Immature natural killer cell (primary cell): Measurements from ENCODE around the gene LCLAT1. TPM values are rescaled to one million over a fixed set of nuclear protein-coding genes. Genes with fewer than 3 reads are reported as not detected.

ENCODE experiments used
- DNase-seq, 3 donors: peaks; one replicate each; pipeline ENCODE4 v3.0.0; 2022; ENCODE audit warnings: mixed read lengths in 1 of 3
- H3K27ac Mint-ChIP-seq, 6 donors: one replicate each; pipeline ENCODE4 v1.8.0; 2020; ENCODE audit warnings: mixed read lengths in 6 of 6, mild to moderate bottlenecking in 5 of 6, inconsistent platforms in 4 of 6, moderate library complexity in 3 of 6
- H3K27me3 Mint-ChIP-seq, 3 donors: one replicate each; pipeline ENCODE4 v1.8.0; 2020 to 2021; ENCODE audit warnings: low read depth in 3 of 3, mild to moderate bottlenecking in 3 of 3, mixed read lengths in 3 of 3, moderate library complexity in 3 of 3, inconsistent platforms in 1 of 3
- H3K36me3 Mint-ChIP-seq, 3 donors: one replicate each; pipeline ENCODE4 v1.8.0; 2020; ENCODE audit warnings: mixed read lengths in 3 of 3, inconsistent platforms in 2 of 3, mild to moderate bottlenecking in 2 of 3
- H3K4me1 Mint-ChIP-seq, 2 donors: one replicate each; pipeline ENCODE4 v1.8.0; 2020; ENCODE audit warnings: inconsistent platforms in 2 of 2, mild to moderate bottlenecking in 2 of 2, mixed read lengths in 2 of 2, moderate library complexity in 1 of 2
- H3K4me3 Mint-ChIP-seq, 5 donors: one replicate each; pipeline ENCODE4 v1.8.0; 2020; ENCODE audit warnings: mild to moderate bottlenecking in 5 of 5, mixed read lengths in 5 of 5, inconsistent platforms in 3 of 5, moderate library complexity in 3 of 5
- H3K9me3 Mint-ChIP-seq, 6 donors: one replicate each; pipeline ENCODE4 v1.8.0; 2020; ENCODE audit warnings: mild to moderate bottlenecking in 6 of 6, mixed read lengths in 6 of 6, inconsistent platforms in 4 of 6, moderate library complexity in 3 of 6
- polyA plus RNA-seq, 3 donors: library from polyadenylated mRNA; unstranded; fragments of 300-500 nt; fragmentation: Illumina TruSeq; gene quantifications; one replicate each; pipeline ENCODE4 v1.2.3, GENCODE V29; 2021

LCLAT1 gene
- polyA plus RNA-seq, 3 donors from 2014 or later = 4.7 to 13.5 (median 5.4) TPM

GRCh38 chr2:30412684-30413570 is 34.1 kb upstream of the LCLAT1 start:
- H3K27me3 Mint-ChIP-seq = peaks cover 0 to 2% (median 1%) of the 10 kb centered on the region in 3 donors
- no peaks in the 10 kb centered on the region for H3K36me3 Mint-ChIP-seq
- no peak overlapping the region for H3K4me3 Mint-ChIP-seq
- no peaks in the 10 kb centered on the region for H3K4me1 Mint-ChIP-seq
- no peaks in the 10 kb centered on the region for H3K9me3 Mint-ChIP-seq
- DNase-seq = no peak
- peak overlapping the region in 1 of 6 donors; percentile 59 for H3K27ac Mint-ChIP-seq

- Mint-ChIP-seq H3K4me1 (no peaks in the 10 kb centered on the region), H3K27me3 (peaks cover 0 to 1% (median 1%) of the 10 kb centered on the region in 3 donors), H3K4me3 (no peak overlapping the region), H3K9me3 (no peaks in the 10 kb centered on the region), H3K27ac (peak overlapping the region in 1 of 6 donors; percentile 5), H3K36me3 (no peaks in the 10 kb centered on the region)
- DNase-seq = no peak
These were observed 32.1 kb upstream of the LCLAT1 start for GRCh38 chr2:30414961-30415360.

GRCh38 chr2:30417253-30417652 is 29.8 kb upstream of the LCLAT1 start:
- Mint-ChIP-seq H3K27me3 (peaks cover 1 to 6% (median 2%) of the 10 kb centered on the region in 3 donors), H3K9me3 (no peaks in the 10 kb centered on the region), H3K4me3 (no peak overlapping the region), H3K36me3 (no peaks in the 10 kb centered on the region), H3K27ac (peak overlapping the region in 2 of 6 donors; percentile 44 to 74), H3K4me1 (peaks cover 16 to 18% of the 10 kb centered on the region in 2 donors)
- no peak for DNase-seq

- Mint-ChIP-seq H3K27me3 (peaks cover 1 to 10% (median 7%) of the 10 kb centered on the region in 3 donors), H3K9me3 (no peaks in the 10 kb centered on the region), H3K36me3 (no peaks in the 10 kb centered on the region), H3K27ac (peak overlapping the region; percentile 89 to 98 (median 95)), H3K4me3 (peak overlapping the region; percentile 21 to 79 (median 68)), H3K4me1 (peaks cover 34% of the 10 kb centered on the region in 2 donors)
- no peak for DNase-seq
These were observed 25.9 kb upstream of the LCLAT1 start for GRCh38 chr2:30421026-30421603.

GRCh38 chr2:30421604-30422443 is 25.2 kb upstream of the LCLAT1 start:
- peak overlapping the region; percentile 21 to 79 (median 68) for H3K4me3 Mint-ChIP-seq
- H3K4me1 Mint-ChIP-seq = peaks cover 39 to 40% of the 10 kb centered on the region in 2 donors
- peaks cover 1 to 10% (median 7%) of the 10 kb centered on the region in 3 donors for H3K27me3 Mint-ChIP-seq
- no peaks in the 10 kb centered on the region for H3K36me3 Mint-ChIP-seq
- H3K9me3 Mint-ChIP-seq = no peaks in the 10 kb centered on the region
- DNase-seq = peak in 1 of 3 donors; percentile 6
- H3K27ac Mint-ChIP-seq = peak overlapping the region; percentile 89 to 98 (median 95)

- Mint-ChIP-seq H3K4me1 (peaks cover 45 to 46% of the 10 kb centered on the region in 2 donors), H3K36me3 (no peaks in the 10 kb centered on the region), H3K27ac (peak overlapping the region; percentile 89 to 98 (median 95)), H3K9me3 (no peaks in the 10 kb centered on the region), H3K27me3 (peaks cover 0 to 10% (median 7%) of the 10 kb centered on the region in 3 donors), H3K4me3 (peak overlapping the region; percentile 21 to 79 (median 68))
- DNase-seq = peak; percentile 85 to 90 (median 88)
These were observed 24.5 kb upstream of the LCLAT1 start for GRCh38 chr2:30422444-30423040.

- H3K27me3 Mint-ChIP-seq = peaks cover 0 to 10% (median 7%) of the 10 kb centered on the region in 3 donors
- peaks cover 62 to 63% of the 10 kb centered on the region in 2 donors for H3K4me1 Mint-ChIP-seq
- H3K4me3 Mint-ChIP-seq = no peak overlapping the region
- no peak for DNase-seq
- H3K9me3 Mint-ChIP-seq = no peaks in the 10 kb centered on the region
- H3K36me3 Mint-ChIP-seq = no peaks in the 10 kb centered on the region
- H3K27ac Mint-ChIP-seq = peak overlapping the region; percentile 13 to 95 (median 77)
These were observed 22.8 kb upstream of the LCLAT1 start for GRCh38 chr2:30424231-30424630.

GRCh38 chr2:30425326-30425725 is 21.7 kb upstream of the LCLAT1 start:
- Mint-ChIP-seq H3K4me1 (peaks cover 64 to 74% of the 10 kb centered on the region in 2 donors), H3K27me3 (peaks cover 0 to 10% (median 7%) of the 10 kb centered on the region in 3 donors), H3K27ac (peak overlapping the region in 4 of 6 donors; percentile 27 to 95 (median 77))

GRCh38 chr2:30427606-30428347 is 19.3 kb upstream of the LCLAT1 start:
- Mint-ChIP-seq H3K4me3 (peak overlapping the region in 1 of 5 donors; percentile 66), H3K27me3 (peaks cover 0 to 4% (median 0%) of the 10 kb centered on the region in 3 donors), H3K27ac (peak overlapping the region in 5 of 6 donors; percentile 87 to 97 (median 94)), H3K4me1 (peaks cover 45 to 52% of the 10 kb centered on the region in 2 donors), H3K36me3 (no peaks in the 10 kb centered on the region), H3K9me3 (peaks cover 0 to 1% (median 0%) of the 10 kb centered on the region in 6 donors)
- no peak for DNase-seq

More at GRCh38 chr2:30425326-30425725, 21.7 kb upstream of the LCLAT1 start:
- H3K9me3 Mint-ChIP-seq = no peaks in the 10 kb centered on the region
- no peaks in the 10 kb centered on the region for H3K36me3 Mint-ChIP-seq
- H3K4me3 Mint-ChIP-seq = no peak overlapping the region
- no peak for DNase-seq

GRCh38 chr2:30428348-30428662 is 18.7 kb upstream of the LCLAT1 start:
- Mint-ChIP-seq H3K27me3 (peaks cover 0 to 4% (median 0%) of the 10 kb centered on the region in 3 donors), H3K4me3 (peak overlapping the region in 2 of 5 donors; percentile 66 to 74), H3K9me3 (peaks cover 0 to 1% (median 0%) of the 10 kb centered on the region in 6 donors), H3K4me1 (peaks cover 40 to 46% of the 10 kb centered on the region in 2 donors), H3K36me3 (no peaks in the 10 kb centered on the region), H3K27ac (peak overlapping the region; percentile 87 to 97 (median 93))
- no peak for DNase-seq

- DNase-seq = peak; percentile 59 to 63 (median 62)
- H3K4me1 Mint-ChIP-seq = peaks cover 37 to 44% of the 10 kb centered on the region in 2 donors
These were observed 18.1 kb upstream of the LCLAT1 start for GRCh38 chr2:30428827-30429461.

More at GRCh38 chr2:30428827-30429461, 18.1 kb upstream of the LCLAT1 start:
- H3K27me3 Mint-ChIP-seq = peaks cover 0 to 7% (median 0%) of the 10 kb centered on the region in 3 donors
- H3K4me3 Mint-ChIP-seq = peak overlapping the region; percentile 31 to 74 (median 59)
- no peaks in the 10 kb centered on the region for H3K36me3 Mint-ChIP-seq
- peaks cover 0 to 1% (median 0%) of the 10 kb centered on the region in 6 donors for H3K9me3 Mint-ChIP-seq
- H3K27ac Mint-ChIP-seq = peak overlapping the region; percentile 87 to 97 (median 93)
